Thymus (tissue), 11 donors: ENCODE data around the gene MEIS2. TPM values are rescaled to one million over a fixed set of nuclear protein-coding genes. Genes with fewer than 3 reads are reported as not detected.

Source experiments
- DNase-seq, 9 donors: peaks; one replicate each; pipeline ENCODE4 v3.0.0-alpha.2; 2013; ENCODE audit warnings: low spot score in 9 of 9, low read depth in 6 of 9, missing footprints in 1 of 9
- H3K27ac ChIP-seq, 2 donors: one replicate each; pipeline ENCODE4 v1.5.1; 2013; ENCODE audit warnings: control low read depth in 1 of 2, low read depth in 1 of 2, low read length in 1 of 2, mild to moderate bottlenecking in 1 of 2, moderate library complexity in 1 of 2
- H3K27me3 ChIP-seq, 2 donors: one replicate each; pipeline ENCODE4 v1.5.1; 2013; ENCODE audit warnings: low read length in 1 of 2; ENCODE audit not compliant: control insufficient read depth in 2 of 2, insufficient read depth in 1 of 2
- H3K36me3 ChIP-seq, 2 donors: one replicate each; pipeline ENCODE4 v1.5.1; 2013; ENCODE audit warnings: low read length in 1 of 2, mild to moderate bottlenecking in 1 of 2, moderate library complexity in 1 of 2; ENCODE audit not compliant: control insufficient read depth in 2 of 2, insufficient read depth in 2 of 2
- H3K4me1 ChIP-seq, 2 donors: one replicate each; pipeline ENCODE4 v1.5.1; 2013; ENCODE audit warnings: low read length in 2 of 2; ENCODE audit not compliant: control insufficient read depth in 2 of 2, insufficient read depth in 2 of 2
- H3K4me3 ChIP-seq, 2 donors: one replicate each; pipeline ENCODE4 v1.5.1; 2013; ENCODE audit warnings: low read length in 2 of 2, control low read depth in 1 of 2, mild to moderate bottlenecking in 1 of 2
- H3K9me3 ChIP-seq, 2 donors: one replicate each; pipeline ENCODE4 v1.5.1; 2013; ENCODE audit warnings: low read length in 1 of 2, mild to moderate bottlenecking in 1 of 2; ENCODE audit not compliant: control insufficient read depth in 2 of 2, insufficient read depth in 1 of 2
- WGBS: extraction: QIAGEN DNeasy Blood & Tissue Kit; methylation state at CpG from one replicate; pipeline ENCODE4 v1.1.7; 2013; 5-methylcytosine and 5-hydroxymethylcytosine counted together
- polyA plus RNA-seq: library from polyadenylated mRNA; stranded (reverse); fragments of 200-250 nt; gene quantifications from one replicate; pipeline ENCODE4 v1.2.3, GENCODE V29; 2013
- total RNA-seq: library from RNA; stranded (reverse); fragments of 120-200 nt; gene quantifications from one replicate; pipeline ENCODE4 v1.2.4, GENCODE V29; 2013
- donor health status: healthy.

Gene MEIS2
- total and polyA plus RNA-seq, 2 donors, result 20.8 to 32.7 TPM

DNA sequence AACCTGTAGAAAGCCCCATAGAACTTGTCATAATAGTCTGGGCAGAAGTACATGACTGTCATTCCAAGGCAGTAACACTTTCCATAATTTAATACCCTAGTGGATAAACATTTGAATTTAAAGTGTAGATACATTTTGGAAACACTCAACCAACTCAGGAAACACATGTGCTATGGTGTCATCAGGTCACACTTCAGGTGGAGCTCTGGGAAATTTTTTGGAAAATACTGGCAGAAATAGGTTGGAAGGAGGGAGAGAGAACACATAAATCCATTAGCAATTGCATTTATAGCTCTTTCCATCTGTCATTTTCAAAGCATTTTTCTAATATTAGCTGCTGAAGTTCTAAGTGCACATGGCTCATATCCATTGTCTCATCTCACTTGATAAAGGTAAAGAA is 135.7 kb downstream of the MEIS2 start:
- no peaks in the 10 kb centered on the region for H3K9me3 ChIP-seq
- H3K4me3 ChIP-seq, result no peak overlapping the region
- no peak for DNase-seq
- H3K27me3 ChIP-seq, result no peaks in the 10 kb centered on the region
- H3K27ac ChIP-seq, result no peak overlapping the region
- no peaks in the 10 kb centered on the region for H3K4me1 ChIP-seq
- H3K36me3 ChIP-seq, result no peaks in the 10 kb centered on the region

DNA sequence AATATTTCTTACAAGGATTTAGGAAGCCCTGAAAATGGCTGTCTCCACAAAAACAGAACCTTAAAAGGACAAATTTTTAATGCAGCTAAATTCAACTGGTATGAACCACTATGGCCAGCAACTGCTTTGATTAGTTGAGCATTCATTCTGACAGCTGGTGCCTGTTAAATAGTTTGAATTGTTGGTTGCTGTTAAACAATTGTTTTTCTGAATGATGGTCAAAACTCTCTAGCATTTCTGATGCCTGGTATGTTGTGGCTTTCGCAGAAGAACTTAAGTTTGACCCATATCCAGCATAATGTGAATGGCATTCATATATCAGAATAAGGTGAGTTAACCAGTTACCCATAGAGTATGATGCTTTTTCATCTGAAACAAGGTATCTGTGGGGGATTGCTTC is 138.4 kb downstream of the MEIS2 start:
- H3K27ac ChIP-seq, result no peak overlapping the region
- DNase-seq, result no peak
- WGBS, result 92% methylated on average over 1 of the region's 1 CpG
- no peak overlapping the region for H3K4me3 ChIP-seq
- H3K27me3 ChIP-seq, result no peaks in the 10 kb centered on the region
- no peaks in the 10 kb centered on the region for H3K36me3 ChIP-seq
- no peaks in the 10 kb centered on the region for H3K9me3 ChIP-seq
- H3K4me1 ChIP-seq, result no peaks in the 10 kb centered on the region

DNA sequence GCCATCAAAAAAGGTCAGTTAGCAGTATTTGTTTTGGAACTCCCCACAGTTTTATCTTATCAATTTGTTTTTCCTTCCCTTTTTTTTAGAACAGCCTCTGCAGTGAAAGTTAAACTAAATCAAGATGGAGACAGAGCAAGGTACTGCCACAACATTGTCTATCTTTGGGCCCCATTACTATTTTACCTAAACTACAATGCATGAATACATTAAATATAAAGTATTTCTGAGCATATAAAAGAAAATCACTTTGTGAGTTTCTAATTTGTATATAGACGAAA is 139.5 kb downstream of the MEIS2 start:
- no peaks in the 10 kb centered on the region for H3K27me3 ChIP-seq
- no peaks in the 10 kb centered on the region for H3K9me3 ChIP-seq
- WGBS, result 91% methylated on average over 1 of the region's 1 CpG
- H3K4me1 ChIP-seq, result no peaks in the 10 kb centered on the region
- no peak for DNase-seq
- no peak overlapping the region for H3K27ac ChIP-seq
- no peak overlapping the region for H3K4me3 ChIP-seq
- no peaks in the 10 kb centered on the region for H3K36me3 ChIP-seq

DNA sequence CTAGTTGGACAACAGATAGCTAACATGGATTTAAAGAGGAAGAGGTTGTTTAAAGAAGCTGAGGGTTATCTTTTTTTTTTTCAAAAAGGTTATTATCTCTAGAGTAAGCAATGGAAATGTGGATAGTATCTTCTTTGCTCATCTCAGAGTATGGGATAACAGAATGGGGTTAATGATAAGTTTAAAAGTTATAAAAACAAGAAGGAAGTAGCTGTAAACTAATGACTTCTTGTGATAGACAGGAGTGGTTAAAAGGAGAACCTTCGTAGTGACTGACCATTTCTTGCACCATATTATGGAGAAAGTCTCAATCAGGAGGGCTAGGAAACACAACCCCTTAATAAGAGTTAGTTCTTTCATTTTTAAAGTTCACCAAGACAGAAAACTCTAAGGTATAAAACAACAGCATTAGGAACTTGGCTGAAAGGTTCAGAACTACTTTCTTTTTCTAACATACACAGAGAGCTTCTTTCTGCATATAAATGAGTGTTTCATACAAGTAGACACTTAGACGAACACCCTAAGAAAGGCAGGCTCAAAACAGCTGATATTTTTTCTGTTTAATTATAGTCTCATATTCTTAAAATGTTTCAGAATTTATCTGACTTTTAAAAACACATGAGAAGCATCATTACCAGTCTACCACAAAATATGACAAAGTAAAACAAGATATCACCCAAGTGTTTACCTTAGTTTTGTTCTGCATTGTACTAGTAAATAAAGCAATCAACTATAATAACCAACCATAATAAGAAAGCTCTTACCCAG is 140.0 kb downstream of the MEIS2 start:
- Histone ChIP-seq H3K4me1 (no peaks in the 10 kb centered on the region), H3K9me3 (no peaks in the 10 kb centered on the region), H3K27ac (no peak overlapping the region), H3K4me3 (no peak overlapping the region), H3K27me3 (no peaks in the 10 kb centered on the region), H3K36me3 (no peaks in the 10 kb centered on the region)
- no peak for DNase-seq
- 46% methylated on average over 2 of the region's 2 CpGs for WGBS

DNA sequence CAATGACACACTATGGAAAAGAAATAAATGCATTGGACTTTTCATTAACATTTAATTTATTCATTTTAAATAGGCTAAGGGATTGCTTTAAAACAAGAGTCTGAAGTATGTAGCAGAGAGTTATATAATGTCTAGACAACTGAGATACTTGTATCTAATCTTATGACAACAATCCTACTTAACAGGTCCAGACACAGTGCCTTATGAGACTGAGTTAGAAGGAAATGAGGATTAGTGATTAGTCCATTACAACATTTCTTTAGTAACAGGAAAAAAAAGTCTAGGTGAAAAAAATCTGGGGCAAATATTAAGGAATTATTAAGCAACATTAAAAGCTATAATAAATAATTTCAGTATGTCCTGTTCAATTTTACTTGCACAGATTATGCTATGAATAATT is 140.6 kb downstream of the MEIS2 start:
- H3K27me3 ChIP-seq, result no peaks in the 10 kb centered on the region
- no peaks in the 10 kb centered on the region for H3K36me3 ChIP-seq
- DNase-seq, result no peak
- no peak overlapping the region for H3K27ac ChIP-seq
- no peaks in the 10 kb centered on the region for H3K9me3 ChIP-seq
- H3K4me1 ChIP-seq, result no peaks in the 10 kb centered on the region
- no peak overlapping the region for H3K4me3 ChIP-seq

DNA sequence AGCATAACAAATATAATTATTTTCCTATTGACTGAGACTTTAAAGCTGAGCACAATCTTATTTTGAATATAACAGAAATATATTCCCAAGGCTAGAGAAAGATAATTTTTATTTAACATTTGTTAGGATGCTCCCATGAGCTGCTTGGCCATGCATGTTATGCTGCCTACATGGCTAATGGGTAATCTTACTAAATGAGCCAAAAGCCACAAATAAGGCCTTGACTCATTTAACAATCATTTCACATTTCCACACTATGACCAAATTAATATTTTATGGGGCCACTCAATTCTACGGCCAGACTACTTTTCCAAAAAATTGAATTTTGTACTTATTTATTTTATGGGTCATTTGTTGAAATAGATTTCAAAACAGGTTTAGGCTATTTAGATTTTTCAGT is 141.7 kb downstream of the MEIS2 start:
- H3K36me3 ChIP-seq, result no peaks in the 10 kb centered on the region
- H3K27me3 ChIP-seq, result no peaks in the 10 kb centered on the region
- H3K9me3 ChIP-seq, result no peaks in the 10 kb centered on the region
- no peaks in the 10 kb centered on the region for H3K4me1 ChIP-seq
- no peak overlapping the region for H3K27ac ChIP-seq
- no peak overlapping the region for H3K4me3 ChIP-seq
- WGBS, result 100% methylated on average over 1 of the region's 1 CpG
- DNase-seq, result no peak

DNA sequence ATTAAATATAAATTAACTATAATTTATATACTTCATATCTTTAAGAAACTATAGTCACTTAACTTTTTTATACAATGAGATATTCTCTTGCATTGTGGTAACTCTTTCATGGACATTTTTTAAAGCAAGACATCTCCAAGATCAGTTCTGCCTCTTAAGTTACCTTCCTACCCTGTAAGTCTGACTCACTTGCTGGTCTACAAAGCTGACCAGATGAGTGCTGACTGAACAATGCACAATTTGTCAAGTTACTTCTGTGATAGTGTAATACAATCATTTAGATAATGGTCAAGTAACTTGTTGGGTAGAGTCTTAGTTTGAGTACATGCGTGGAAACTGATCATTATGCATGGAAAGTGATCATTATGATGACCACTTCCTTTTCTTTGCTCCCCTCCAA is 145.9 kb downstream of the MEIS2 start:
- Histone ChIP-seq H3K27ac (no peak overlapping the region), H3K27me3 (no peaks in the 10 kb centered on the region), H3K9me3 (no peaks in the 10 kb centered on the region), H3K4me3 (no peak overlapping the region), H3K4me1 (no peaks in the 10 kb centered on the region), H3K36me3 (no peaks in the 10 kb centered on the region)
- DNase-seq, result no peak
- WGBS, result 95% methylated on average over 1 of the region's 1 CpG

DNA sequence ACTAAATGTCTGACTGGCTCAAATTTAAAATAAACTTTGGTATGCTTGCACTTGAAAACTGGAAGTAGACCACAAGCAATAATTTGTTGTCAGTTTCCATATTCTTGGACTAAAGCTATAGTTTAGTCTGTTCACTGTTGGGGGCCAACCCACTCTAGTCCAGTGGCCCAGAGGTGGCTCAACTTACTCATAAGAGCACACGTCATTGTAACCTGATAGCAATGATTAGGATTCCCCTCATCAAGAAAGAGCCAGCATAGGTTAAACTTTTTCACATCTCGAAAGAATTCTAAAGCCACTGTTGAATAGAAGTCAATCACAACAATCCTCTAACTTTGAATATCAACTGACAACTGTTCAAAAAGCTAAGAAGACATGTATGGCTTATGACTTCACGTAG is 147.0 kb downstream of the MEIS2 start:
- H3K27ac ChIP-seq, result no peak overlapping the region
- H3K27me3 ChIP-seq, result no peaks in the 10 kb centered on the region
- no peaks in the 10 kb centered on the region for H3K4me1 ChIP-seq
- no peaks in the 10 kb centered on the region for H3K9me3 ChIP-seq
- H3K4me3 ChIP-seq, result no peak overlapping the region
- no peaks in the 10 kb centered on the region for H3K36me3 ChIP-seq
- DNase-seq, result no peak
- 61% methylated on average over 3 of the region's 3 CpGs for WGBS

DNA sequence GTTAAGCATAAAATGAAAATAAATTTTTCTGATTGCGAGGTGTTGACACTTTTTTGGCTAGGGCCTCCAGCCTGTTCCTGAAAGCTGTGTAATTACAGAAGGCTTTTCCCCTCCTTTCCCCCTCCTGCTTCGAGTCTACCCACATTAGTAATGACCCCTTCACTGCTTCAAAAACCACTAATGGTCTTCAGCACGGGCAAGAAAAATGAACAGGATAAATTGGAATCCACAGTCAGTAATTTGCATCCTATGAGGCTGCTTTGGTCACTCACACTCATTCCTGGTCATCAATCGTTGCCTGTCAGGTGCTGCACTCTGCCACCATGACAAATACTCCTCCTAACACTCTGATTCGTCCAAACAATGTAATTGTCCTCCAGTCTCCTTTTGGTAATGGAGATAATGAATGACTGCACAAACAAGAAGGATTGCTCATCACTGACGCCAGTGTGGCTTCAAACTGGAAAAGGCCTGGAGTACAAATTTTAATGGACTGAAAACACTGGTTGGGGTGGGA is 148.6 kb downstream of the MEIS2 start:
- 63% methylated on average over 6 of the region's 6 CpGs for WGBS
- no peak for DNase-seq

DNA sequence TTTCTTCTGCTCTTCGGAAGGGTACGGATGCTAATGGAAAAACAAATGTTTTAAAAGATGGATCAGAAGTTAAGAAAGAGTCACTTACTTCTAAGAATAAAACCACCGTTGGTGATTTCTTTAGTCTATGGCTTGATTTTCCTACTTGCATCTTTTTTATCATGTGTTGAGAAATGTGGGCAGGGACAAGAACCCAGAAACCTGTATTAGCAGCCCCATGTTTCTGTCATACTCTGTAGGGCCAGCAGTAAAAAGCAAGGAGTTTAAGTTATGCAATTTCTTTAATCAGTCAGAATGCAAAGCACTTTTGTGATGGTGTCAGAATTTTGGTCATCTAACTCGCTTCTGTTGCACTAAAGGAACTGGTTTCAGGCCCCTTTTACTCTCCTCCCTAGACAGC is 150.0 kb downstream of the MEIS2 start:
- DNase-seq, result no peak
- 93% methylated on average over 4 of the region's 4 CpGs for WGBS
- H3K27me3 ChIP-seq, result no peaks in the 10 kb centered on the region
- H3K36me3 ChIP-seq, result no peaks in the 10 kb centered on the region
- no peaks in the 10 kb centered on the region for H3K4me1 ChIP-seq
- no peak overlapping the region for H3K4me3 ChIP-seq
- H3K9me3 ChIP-seq, result no peaks in the 10 kb centered on the region
- H3K27ac ChIP-seq, result no peak overlapping the region

More for the DNA sequence above, 148.6 kb downstream of the MEIS2 start:
- no peaks in the 10 kb centered on the region for H3K4me1 ChIP-seq
- H3K27ac ChIP-seq, result no peak overlapping the region
- no peaks in the 10 kb centered on the region for H3K36me3 ChIP-seq
- no peaks in the 10 kb centered on the region for H3K27me3 ChIP-seq
- no peak overlapping the region for H3K4me3 ChIP-seq
- H3K9me3 ChIP-seq, result no peaks in the 10 kb centered on the region
